Measurements from ENCODE around the gene SGMS2.
"Not testable (repeated sequence)": the region's sequence is repeated elsewhere in the genome, so short reads cannot be mapped to it uniquely, and the experiment has no call there.

The SGMS2 gene

DNA sequence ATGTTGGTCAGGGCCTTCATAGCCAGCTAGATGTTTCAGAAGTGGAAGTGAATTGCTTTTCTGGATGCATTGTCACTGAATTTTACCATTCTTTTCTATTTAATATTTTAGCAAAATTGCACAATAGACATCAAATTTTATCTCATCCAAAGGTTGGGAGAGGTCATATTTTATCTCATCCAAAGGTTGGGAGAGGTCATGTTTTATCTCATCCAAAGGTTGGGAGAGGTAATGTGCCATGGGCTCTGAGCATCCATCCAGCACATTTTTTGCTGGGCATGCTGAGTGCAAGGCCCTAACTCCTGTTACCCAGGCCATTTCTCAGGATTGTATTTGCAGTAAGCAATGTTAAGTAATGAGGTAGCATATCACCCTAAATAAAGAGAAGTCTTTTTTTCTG lies 91.9 kb downstream of the SGMS2 start:
- no peak for DNase-seq

DNA sequence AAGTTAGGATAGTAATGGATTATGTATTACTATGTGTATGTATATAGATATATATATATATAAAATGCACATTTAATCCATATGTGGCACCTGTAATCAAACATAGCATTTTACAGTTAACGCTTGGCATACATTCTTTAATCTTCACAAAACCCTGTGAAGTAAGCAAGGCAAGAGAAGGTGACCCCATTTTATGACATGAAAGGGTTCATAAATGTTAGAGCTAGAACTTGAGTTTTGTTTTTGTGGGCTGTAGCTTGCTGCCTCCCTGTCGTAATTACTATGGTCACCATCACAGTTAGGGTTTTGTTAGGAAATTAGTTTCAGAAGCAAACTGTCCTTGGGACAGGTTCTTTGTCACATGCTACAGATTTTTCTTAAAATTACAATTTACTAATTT lies 92.8 kb downstream of the SGMS2 start:
- DNase-seq, result no peak

DNA sequence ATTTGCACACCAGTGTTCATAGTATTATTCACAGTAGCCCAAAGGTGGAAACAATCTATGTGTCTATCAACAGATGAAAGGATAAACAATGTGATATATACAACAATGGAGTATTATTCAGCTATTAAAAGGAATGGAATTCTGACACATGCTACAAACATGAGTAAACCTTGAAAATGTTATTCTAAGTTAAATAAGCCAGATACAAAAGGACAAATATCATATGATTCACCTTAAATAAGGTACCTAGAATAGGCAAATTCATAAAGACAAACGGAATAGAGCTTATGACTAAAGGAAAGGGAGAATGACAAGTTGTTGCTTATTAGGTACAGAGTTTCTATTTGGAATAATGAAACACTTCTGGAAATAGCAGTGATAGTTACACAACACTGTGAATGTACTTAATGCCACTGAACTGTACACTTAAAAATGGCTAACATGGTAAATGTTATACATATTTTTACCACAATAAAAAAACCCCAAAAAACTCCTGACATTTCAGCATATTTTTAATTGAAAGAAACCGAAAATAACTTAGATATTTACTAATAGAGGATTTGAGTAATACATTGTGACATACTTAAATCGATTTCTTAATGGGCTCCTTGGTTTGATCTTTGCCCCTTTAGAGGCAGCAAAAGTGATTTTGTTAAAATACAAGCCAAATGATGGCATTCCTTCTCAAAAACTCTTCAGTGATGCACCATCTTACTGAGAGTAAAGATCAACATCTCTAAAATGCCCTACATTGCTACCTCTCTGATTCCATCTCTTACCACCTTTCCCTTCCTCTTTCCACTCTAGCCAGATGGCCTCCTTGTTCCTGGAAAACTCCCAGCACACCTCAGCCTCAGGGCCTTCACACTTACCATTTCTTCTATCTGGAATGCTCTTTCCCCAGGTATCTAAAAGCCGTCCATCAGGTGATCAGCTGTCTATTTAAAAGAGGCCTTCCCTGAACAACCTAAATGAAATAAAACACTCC lies 98.0 kb downstream of the SGMS2 start:
- DNase-seq, result no peak

DNA sequence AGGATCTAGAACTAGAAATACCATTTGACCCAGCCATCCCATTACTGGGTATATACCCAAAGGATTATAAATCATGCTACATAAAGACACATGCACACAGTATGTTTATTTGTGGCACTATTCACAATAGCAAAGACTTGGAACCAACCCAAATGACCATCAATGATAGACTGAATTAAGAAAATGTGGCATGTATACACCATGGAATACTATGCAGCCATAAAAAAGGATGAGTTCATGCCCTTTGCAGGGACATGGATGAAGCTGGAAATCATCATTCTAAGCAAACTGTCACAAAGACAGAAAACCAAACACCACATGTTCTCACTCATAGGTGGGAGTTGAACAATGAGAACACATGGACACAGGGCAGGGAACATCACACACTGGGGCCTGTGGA lies 101.0 kb downstream of the SGMS2 start:
- not testable (repeated sequence) for DNase-seq

DNA sequence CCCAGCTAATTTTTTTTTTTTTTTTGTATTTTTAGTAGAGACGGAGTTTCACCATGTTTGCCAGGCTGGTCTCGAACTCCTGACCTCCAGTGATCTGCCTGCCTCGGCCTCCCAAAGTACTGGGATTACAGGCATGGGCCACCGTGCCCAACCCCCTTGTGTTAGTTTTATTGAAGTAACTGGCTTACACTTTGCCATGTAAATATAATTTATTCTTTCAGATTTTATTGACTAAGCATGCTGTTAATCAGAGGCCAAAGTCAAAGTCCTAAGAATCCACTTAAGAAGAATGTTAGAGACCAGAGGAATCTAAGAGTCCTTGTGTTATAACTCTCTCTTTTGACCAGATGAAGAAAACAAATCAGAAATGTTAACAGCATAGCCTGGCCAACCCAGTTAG lies 102.1 kb downstream of the SGMS2 start:
- DNase-seq, result not testable (repeated sequence)

DNA sequence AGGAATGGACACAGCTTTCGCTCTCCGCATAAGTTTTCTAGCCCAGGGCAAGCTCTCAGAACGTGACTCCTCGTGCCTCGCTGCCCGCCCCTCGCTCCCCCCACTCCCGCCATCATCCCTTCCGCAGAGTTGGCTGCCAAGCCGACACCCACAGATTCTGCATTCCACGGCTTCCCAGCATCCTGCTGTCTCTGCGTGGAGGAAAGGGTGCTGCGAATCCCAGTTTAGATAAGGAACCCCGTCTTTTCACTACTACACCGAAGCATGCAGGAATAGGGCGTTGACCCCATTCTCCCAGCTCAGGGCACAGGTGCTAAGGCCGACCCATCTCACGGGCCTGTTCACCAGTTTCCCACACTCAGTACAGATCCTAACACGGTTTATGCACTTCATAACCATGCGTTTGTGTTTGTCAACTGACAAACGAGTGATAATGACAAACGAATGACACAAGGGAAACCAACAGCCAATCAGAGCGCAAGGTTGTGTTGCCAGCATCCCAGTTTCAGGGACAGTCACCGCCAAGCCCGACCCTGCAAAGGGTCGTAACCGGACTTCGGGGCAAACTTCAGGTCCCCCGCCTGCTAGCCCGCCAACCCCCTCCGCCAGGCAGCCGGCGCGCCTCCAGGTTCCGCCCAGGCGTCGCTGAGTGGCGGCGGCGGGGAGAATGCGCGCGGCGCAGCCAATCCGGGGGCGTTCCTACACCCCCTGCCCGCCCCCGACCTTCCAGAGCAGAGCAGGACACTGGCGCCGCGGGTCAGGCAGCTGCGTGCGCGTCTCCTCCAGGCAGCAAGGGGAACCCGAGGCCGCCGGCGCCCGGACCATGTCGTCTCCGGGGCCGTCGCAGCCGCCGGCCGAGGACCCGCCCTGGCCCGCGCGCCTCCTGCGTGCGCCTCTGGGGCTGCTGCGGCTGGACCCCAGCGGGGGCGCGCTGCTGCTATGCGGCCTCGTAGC lies 106.4 kb downstream of the SGMS2 start, which contains the start of gene CYP2U1:
Gene CYP2U1 (plus strand): TSS at position 729 of the 954 bp plus-strand sequence. CDS start 95 bp downstream, at position 824.
- peak; percentile 41 for DNase-seq

DNA sequence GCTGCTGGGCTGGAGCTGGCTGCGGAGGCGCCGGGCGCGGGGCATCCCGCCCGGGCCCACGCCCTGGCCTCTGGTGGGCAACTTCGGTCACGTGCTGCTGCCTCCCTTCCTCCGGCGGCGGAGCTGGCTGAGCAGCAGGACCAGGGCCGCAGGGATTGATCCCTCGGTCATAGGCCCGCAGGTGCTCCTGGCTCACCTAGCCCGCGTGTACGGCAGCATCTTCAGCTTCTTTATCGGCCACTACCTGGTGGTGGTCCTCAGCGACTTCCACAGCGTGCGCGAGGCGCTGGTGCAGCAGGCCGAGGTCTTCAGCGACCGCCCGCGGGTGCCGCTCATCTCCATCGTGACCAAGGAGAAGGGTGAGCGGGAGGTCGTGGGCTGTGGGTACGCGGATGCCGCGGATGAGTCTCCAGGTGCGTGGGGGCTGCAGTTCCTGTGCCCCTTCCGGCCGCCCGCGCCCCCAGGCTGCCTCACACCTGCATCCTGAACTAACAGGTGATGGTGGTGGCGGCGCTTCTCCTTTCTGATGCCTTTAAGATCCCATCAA lies 107.1 kb downstream of the SGMS2 start:
- DNase-seq, result no peak

DNA sequence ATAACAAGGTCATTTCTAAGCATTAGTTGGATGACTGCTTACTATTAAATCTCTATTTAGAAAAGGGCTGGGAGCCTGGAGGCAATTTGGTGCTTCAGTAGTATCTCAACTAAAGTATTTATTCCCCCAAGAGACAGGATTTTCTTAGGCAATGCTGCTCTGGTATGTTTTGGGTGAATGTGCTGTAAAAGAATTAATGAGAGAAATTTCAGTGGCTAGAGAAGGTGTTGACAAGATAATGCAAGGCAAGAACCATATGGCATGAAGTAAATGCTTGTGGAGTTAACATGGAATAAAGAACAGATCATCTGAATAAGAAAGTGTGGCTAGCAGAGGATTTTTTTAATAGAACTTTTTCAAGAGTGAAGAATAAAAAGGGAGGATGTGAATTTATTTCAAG lies 110.5 kb downstream of the SGMS2 start:
- DNase-seq, result no peak

DNA sequence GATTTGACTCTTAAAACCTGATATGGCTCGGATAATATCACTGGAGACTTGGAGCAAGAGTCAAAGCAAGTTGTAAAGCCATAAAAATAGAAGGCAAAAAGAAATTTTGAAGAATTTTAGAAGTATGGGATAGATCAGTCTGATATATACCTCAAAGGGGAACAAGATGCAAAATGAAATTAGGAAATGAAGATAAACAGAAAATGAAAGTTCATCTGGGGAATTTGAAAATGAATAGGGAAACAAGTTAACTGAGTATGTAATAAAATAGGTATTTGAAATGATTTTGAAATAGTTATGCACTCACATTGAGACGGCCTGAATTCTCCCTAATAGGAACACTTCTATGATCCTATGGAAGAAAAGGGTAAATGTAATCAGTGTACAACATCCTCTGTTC lies 112.3 kb downstream of the SGMS2 start:
- DNase-seq, result no peak

DNA sequence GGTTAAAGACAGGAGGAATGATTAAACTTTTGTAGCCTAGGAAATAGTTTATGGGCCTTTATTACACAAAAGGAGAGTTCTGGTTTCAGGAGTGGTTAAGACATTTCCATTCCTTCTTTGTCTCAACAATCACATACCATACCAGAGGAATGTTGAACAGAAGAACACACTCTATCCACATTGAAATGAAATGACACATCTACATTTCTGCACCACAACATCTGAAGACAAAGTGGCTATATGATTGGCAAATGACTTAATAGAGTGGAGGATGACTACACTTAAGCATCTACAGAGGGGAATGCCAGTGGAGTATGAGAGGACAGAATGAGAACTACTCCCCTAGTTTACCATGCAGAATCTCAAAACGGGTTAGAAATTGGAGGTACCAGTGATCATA lies 114.6 kb downstream of the SGMS2 start:
- DNase-seq, result no peak

DNA sequence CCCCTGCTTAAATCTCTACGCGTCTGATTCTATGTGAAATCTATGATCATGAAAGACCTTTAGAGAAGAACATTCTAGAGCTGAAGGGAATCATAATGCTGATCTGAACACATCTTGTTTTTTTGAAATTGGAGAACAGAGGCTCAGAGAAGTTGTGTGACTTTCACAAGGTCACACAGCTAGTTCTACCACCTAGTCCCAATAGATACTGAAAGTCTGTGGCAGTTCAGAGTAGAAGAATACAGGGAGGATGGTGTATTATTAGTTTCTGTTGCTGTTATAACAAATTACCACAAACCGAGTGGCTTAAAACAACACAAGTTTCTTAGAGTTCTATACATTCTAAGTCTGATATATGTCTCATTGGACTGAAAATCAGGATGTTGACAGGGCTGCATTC lies 121.1 kb downstream of the SGMS2 start:
- no peak for DNase-seq

DNA sequence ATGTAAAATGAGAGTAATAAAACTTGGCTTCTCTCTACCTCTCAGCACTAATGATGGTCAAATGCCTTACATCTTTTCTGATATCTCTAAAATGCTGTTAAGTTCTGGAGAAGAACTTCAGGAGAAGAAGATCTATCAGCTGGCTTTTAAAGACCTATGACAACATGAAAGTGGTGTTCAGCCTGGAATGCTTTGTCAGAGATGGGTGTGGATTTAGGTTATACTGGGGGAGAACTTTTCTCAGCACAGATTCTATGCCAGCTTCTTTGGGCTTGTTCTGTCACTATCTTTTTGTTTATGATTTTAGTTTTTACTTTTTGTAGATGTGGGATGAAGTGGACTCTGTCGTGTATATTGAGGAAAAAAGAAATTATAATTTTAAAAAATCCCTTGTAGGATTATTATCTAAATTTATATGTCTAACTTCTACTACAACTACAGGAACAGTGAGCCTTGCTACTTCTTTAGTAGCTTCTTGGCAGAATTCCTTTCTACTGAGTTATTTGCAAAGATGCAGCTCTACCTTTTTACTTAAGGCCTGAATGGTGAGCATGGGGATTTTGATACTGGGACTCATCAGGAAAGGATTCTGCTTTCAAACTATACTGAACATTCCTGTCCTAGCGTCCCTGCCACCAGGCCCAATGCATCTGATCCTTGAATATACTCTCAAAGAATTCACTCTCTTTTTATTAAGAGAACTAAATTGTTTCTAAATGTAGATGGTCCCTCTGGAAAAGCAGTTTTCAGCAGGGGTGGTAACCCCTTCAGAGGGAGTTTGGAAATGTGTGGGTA lies 126.2 kb downstream of the SGMS2 start:
- no peak for DNase-seq

DNA sequence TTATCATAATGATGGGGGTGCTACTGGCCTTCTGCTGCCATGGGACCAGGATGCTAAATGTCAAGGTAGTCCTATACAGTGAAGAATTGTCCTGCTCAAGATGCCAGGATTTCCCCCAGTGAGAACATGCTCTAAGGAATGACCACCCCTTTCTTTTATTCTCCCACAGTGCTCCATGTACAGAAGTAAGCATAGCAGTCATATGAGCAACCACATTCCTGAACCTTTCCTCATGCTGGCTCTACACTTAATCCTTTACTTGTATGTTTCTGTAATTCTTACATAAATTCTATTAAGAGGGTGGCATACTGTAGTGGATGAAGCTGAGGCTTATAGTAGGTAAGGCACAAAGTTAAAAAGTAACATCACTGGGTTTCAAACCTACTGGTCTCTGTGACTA lies 126.8 kb downstream of the SGMS2 start:
- DNase-seq, result no peak

DNA sequence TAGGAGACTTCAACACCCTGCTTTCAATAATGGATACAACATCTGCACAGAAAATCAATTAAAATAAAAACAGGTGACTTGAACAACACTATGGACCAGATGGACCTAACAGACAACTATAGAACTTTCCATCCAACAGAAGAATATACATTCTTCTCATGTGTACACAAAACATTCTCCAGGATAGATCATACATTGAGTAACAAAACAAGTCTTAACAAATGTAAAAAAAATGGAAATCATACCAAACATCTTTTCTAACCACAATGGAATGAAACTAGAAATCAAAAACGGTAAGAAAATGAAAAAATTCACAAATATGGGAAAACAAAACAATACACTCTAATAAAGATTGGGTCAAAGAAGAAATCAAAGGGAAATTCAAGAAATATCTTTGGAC lies 131.3 kb downstream of the SGMS2 start:
- DNase-seq, result no peak
